NCI-H2171 (cell line): ENCODE measurements around the gene TMEM116.

ENCODE experiments used
- DNase-seq: peaks from one replicate; lab custom pipeline; 2025; lab: John Stamatoyannopoulos, UW

Gene TMEM116

DNA sequence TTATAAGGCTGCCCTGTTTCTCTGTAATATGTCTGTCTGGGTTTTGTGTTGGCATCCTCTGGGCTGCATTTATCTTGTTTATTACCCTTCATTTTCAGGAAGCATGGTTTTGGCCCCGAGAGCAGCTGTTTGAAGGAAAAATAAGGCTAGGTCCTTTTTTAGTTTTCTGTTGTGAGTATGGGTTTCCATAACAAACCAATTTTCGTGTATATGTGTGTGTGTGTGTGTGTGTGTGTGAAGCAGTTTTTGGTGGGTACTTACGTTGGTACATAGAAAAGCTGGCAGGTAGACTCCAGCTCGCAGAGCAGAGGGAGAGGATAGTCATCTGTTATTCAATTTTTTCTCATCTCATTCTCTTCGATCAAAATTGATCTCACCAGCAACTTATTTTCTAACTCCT, 118.4 kb downstream of the TMEM116 start:
- no peak for DNase-seq

DNA sequence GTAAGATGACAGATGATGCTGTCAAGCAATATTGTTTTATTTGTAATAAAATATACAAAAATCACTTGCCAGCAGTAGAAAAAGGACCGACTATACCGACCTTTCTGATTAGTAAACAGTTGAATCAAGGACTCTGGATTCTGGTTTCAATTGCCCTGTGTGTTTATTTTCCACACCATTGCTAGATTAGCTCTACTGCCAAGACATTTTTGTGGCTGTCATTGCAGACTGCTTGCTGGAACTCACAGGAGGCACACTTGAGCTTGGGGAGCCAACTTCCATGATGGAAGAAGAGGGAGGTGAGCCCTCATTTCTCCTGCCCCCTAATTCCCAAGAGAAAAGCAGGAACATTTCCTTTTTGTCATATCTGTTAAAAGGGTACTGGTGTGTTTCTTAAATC, 119.7 kb downstream of the TMEM116 start:
- DNase-seq = no peak

DNA sequence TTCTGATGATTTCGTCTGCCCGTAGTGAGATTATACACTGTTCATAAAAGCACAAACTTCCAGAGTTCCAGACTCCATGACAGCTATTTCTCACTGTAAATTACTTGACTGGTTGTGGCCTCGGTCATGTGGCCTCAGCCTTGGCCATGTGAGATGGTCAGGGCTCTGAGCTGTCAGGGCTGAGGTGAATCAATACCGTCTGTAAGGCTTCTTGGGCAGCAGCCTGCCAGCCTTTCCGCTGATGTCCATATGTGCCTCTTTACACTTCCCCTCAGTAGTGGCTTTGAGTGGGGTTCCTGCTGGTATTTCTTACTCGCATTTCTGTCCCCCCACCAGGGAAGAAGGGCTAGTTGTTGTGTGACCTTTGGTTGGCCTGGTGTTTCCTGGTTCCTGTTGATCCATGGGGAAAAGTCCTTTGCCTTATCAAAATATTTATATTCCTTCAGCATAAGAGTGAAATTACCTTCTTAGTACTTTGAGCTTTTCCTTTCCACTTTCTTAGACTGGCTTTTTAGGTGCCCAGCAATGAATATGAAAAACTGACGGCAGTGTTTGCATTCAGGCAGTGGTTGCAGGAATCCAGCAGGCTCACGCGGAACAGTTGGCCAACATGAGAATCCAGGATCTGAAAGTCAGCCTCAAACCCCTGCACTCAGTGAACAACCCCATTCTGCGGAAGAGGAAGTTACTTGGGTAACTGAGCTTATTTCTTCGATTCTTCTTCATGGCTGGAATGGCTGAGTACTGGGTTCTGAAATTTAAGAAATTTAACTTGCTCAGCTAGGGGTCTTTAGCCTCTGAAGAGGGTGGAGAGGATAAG, 124.8 kb downstream of the TMEM116 start:
- DNase-seq = no peak

DNA sequence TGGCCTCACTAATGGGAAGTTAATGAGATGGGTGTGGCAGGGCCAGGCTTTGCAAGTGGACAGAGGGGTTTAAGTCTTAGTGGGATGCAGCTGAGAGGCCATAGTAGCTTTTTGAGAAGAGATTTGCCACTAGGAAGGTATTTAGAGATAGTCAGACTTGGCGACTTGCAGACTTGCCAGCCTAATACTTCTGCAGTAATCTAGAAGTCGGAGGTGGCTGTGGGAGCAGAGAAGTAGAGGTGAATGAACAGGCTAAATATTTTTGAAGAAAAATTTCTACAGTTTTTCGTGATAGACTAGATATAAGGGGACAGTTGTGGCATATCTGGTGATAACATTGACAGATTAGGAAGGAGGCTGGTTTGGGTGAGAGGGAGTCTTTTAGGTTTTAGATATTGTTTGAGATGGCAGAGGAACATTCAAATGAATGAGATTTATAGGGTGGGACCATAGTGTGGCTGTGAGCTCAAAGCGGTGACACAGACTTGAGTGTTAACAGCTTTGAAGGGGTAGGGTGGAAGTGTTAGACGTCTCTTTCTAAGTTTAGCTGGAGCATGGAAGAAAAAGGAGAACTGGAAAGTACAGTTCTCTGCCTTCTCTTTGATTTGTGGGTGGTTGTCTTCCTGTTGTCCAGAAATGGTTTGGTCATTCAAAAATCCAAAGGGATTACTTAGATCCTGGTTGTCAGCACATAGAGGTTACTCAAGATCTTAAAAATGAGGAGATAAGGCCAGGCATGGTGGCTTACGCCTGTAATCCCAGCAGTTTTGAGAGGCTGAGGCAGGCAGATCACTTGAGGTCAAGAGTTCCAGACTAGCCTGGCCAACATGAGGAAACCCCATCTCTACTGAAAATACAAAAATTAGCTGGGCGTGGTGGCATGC, 126.1 kb downstream of the TMEM116 start:
- no peak for DNase-seq

DNA sequence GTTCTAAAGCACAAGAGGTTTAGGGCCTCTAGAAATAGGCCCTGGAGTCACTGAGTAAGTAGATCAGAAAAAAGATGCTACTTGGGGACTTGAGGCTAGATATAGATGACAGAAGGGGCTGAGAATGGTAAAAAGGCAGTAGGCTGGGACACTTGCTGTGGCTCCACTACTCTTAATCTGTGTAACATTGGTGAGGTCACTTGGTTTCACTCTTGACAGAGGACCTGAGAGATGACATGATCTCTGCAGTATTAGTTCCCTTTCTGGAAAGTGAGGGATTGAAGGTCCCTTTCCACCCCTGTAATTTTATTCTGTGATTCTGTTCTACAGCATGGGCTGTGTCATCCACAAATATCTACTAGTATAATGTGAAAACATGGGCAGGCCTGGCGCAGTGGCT, 131.2 kb downstream of the TMEM116 start:
- no peak for DNase-seq
